Activated CD8-positive, alpha-beta memory T cell treated with anti-CD3 and anti-CD28 coated beads for 24 hours (primary cell): ENCODE results near the gene KCND2.

Source experiments
- DNase-seq: peaks from one replicate; pipeline ENCODE4 v3.0.0-alpha.2; 2020

The KCND2 gene

DNA sequence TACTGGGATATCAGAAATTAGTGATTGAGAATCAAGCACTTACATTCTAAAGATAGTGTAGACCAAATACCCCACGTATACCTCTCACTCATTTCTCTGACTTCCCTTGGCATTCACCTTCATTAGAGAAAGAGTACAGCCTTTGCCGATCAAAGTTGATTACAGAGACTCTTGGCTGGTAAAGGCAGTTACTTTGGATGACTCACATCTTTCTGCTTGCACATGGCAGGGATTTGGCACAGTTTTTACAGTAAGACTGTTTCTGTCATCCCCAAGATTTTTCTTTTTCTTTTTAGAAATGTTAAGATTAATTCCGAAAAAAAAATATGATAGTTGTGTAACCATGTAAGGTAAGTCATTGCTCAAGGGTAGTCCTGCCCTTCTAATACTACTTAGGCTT is 442.0 kb downstream of the KCND2 start:
- DNase-seq = no peak

DNA sequence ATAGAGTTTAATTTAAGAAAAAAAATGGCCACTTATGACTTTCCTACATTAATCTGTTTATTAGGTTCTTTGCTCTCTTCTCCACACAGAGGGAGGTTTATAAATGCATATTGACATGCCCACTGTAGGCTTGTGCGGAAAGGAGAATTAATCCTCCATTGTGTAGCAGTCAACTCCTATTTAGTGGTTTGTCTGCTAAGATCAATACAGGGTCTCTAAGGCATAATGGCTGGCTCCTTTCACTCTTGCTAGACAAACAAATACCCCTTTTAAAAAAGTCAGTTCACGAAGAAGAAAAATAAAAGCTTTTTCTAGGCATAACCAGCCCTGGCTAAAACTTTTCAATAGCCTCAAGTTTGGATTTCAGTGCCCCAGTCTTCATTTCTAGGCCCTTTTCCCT is 443.3 kb downstream of the KCND2 start:
- DNase-seq = no peak

DNA sequence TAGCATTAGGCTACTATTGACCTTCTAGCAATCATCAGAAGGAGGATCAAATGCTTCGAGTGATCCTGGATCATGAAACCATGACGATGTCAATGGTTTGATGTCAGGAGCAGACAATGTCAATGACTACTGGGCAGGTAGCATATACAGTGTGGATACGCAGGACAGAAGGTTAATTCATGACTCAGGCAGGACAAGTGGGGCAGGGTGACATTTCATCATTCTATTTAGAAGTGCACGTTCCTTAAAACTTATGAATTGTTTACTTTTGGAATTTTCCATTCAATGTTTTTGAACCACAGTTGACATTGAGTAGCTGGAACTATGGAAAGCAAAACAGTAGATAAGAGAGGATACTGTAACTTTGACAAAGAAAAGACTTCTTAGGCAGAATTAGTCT is 444.2 kb downstream of the KCND2 start:
- DNase-seq = no peak

DNA sequence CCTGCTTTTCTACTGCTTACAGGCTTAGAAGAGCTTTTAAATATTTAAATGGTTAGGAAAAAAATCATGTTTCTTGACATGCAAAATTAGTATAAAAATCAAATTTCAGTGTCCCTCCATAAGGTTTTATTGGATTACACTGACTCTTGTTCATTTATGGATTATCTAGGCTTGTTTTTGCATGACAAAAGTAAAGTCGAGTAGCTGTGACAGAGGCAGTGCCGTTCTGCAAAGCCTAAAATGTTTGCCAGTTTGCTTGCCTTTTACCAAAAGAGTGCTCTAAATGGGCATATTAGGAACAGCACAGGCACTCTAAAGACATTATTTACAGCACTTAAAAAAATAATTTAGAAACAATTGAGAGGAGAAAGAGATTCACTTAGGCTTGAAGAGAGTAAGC is 445.4 kb downstream of the KCND2 start:
- no peak for DNase-seq

DNA sequence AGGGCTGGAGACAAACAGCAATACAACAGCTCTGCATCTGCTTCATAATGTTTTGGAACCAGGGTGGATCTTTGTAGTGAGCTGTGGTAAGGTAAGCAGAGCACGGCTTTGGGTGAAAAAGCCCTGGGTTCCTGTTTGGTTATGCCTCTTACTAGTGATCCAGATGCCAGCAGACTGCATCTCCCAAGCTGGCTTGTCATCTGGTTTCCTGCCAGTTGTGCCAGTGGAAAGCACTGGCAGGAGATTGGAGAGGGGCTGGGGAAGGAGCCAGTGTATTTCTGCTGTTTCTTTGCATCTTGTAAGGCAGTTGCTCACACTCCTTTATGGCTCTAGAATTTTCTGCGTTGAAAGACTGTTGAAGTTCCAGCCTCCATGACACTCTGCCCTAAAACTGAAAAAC is 447.3 kb downstream of the KCND2 start:
- no peak for DNase-seq

DNA sequence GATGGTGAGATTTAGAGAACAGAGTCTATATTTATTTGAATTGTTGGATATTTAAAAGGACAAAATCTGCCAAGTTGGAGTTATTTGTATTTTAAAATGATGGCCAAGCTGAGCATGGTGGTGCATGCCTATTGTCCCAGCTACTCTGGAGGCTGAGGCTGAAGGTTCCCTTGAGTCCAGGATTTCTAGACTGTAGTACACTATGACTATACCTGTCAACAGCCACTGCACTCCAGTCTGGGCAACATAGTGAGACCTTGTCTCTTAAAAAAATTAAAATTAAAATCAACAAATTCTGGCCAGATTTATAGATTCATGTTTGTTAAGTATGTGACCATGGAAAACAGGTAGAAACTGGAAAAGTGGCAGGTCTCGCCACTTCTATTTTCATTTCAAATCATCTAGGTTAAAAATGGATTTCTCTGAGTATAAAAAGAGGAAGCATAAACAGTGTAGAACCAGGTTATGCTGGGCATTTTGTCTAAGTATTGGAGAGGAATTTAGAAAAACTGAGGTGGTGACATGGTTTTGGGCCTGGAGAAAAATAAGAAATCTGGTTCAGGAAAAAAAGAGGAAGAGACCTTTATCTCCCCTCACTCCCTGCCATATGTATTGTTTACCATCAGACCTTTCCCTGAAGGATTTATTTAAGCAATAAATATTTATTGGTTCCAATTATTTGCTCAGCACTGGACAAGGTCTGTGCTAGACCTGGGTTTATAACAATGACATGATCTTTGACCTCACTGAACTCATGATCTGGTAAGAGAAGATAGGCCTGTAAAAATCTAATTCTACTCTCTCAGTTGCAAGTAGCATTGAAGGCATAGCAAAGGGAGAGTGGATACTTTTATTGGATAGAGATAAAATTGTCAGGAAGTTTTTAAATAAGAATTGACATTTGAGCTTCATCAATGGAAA is 450.8 kb downstream of the KCND2 start:
- no peak for DNase-seq

DNA sequence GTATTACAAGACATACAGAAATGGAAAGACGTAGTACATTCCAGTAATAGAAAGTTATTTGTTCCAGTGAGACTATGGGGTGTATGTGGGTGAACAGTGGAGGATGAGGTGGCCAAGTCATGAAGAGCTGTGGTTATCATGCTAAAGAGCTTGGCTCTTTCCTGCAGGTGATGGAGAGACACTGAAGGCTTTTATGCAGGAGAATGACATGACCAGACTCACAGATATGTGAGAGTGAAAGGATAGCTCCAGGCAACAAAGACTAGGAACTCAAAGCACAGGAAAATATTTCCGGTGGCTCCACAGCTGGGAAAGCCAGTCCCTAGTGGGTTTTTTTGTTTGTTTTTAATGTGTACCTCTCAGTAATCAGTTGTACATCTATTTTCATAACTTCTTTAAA is 451.5 kb downstream of the KCND2 start:
- no peak for DNase-seq

DNA sequence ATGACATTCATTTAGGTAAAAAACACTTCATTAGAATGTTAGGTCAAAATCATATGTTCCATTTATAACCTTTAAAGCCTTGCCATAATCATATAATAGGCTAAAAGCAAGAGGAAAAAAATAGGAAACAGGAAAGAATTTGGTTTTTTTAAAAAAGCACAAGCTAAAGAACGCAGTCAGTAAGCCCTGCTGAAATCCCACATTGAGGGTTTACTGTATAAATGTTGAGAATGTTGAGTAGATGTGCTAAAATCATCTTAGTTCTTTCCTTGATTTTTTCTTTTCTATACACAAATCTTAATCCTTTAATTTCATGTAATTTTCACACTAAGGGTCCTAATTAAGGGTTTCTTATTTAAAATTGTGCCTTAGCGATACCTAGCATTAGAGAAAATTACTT is 452.0 kb downstream of the KCND2 start:
- DNase-seq = no peak

DNA sequence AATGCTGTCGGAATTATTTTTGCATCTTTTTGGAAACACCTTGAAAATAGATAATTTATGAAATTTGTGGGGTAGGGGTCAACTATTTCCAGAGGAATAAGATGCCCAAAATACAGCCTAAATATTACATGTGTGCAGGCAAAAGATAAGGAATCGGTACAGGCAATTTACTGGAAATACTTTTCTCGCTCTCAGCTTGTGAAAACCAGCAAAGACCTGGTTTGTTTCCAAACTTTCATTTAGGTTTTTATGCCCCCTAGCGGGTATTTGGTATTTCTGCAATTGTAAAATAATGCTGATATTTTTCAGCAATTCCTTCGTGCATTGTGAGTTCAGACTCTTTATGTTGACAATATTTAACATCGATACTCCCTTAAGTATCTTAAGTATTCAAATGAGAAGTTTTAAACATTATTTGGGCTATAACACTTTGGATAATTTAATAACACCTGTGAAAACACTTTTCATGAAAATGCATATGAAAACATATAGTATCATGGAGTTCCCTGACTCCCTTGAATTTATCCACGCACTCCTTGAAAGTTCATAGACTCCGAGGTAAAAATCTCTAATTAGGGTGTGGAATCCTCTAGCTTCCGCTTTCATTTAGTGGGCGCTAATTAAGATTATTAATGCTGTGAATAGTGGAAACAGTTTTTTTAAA is 452.5 kb downstream of the KCND2 start:
- no peak for DNase-seq

DNA sequence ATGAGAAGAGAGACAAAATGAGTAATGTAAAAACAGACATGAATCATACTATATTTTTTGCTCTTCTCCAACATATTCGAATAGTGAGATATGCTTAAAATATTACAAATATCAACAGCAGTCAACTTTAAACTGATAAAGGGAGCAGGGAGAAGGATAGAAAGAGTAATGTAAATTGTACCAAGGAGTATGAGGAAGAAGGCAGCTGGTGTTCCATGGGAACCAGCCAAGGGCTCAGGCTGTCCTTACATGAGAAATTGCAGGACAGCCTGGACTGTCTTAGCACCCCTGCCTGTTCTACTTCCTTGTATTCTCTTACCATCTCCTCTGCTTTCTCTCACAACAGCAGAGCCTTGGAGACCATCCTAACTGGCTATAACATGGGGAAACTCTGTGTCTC is 456.3 kb downstream of the KCND2 start:
- no peak for DNase-seq

DNA sequence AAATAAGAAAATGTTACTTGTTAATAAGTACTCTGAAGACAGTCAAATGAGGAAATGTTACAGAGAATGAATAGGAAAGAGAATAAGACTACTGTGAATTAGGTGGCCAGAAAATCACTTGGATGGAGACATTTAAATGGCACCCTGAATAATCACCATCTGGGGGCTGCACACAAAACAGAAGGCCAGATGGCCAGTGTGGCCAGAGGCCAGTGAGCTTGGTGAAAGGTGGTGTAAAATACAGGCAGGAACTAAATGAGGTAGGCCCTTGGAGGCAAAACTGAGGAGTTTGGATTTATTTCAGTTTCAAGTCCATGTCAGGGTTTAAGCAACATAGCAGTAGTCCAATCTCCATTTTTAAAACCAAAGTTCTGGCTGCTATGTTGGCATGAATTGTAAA is 458.3 kb downstream of the KCND2 start:
- DNase-seq = no peak

DNA sequence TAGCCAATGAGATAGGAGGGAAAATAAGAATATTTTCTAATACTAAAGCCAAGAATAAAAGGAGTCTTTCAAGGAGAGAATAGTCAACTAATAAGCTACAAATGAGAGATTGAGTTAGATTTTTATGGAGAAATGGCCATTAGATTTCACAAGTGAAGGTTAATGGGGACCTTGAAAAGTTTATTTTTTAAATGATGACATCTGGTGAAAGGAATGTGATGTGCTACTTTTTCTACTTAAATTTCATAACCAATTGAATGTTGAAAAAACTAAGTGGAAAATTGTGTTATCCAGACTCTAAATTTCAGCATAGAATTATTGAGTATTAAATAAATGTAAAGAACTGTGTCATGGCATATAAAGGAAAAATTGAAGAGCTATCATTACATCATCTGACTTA is 459.3 kb downstream of the KCND2 start:
- DNase-seq = no peak

DNA sequence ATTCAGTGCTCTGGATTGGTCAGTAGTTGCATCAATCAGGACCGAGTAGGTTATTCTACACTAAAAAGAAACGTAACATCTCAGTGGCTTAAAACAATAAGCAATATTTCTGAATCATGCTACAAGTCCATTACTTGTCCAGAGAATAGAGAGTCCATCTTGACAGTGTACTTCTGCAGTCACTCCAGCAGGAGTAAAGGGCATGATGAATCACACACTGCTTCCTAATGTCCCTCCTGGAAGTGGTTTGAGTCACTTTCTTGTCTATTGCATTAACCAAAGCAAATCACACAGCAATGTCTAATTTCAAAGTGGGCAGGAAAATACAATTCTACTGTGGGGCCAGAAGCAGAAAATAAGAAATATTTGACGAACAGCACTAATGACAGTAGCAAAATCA is 460.2 kb downstream of the KCND2 start:
- no peak for DNase-seq

DNA sequence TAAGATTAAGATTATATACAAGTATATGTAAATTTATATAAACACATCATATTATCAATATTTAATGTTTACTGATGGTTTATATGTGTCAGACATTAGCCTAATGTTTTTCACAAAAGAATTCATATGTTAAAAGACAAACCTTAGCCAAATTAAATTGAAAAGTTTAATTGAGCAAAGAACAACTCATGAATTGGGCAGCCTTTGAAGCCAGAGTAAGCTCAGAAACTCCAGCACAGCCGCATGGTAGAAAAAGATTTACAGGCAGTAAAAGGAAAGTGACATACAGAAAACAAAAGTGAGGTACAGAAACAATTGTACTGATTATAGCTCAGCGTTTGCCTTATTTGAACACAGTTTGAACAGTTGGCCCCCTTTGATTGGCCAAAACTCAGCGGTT is 460.9 kb downstream of the KCND2 start:
- DNase-seq = no peak

DNA sequence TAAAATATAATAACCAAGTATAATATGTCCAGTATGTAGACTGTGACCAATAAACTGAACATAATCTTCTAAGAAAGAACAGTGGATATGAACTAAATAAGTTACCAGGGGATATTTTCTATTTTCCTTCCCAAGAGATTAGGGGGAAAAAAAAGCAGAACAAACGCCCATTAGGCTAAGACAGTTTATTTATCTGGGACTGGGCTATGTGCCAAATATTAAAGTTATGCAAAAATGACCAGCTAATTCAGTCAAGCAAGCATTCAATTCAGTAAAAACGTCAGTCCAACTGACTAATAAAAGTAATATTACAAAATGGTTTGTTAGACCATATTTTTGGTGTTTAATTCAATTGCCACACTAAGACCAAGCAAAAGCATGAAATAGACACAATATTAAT is 462.8 kb downstream of the KCND2 start:
- DNase-seq = no peak

DNA sequence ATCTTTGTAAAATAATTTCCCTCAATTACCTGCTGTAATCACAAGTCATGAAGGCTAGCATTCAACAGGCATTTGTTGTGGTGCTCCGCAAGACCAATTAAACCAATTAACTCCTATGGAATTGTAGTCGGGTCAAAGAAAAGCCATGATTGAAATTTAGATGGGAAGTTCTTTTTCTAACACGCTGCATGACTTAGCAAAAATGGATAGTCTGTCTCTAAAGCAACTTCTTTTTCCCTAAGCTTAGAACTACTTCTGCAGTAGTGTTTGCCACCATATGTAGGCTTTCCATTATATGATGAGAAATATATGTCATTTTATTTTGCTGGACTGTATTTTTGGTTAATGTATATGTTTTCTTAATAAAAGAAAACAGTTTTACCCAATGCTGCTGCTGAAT is 465.8 kb downstream of the KCND2 start:
- no peak for DNase-seq

DNA sequence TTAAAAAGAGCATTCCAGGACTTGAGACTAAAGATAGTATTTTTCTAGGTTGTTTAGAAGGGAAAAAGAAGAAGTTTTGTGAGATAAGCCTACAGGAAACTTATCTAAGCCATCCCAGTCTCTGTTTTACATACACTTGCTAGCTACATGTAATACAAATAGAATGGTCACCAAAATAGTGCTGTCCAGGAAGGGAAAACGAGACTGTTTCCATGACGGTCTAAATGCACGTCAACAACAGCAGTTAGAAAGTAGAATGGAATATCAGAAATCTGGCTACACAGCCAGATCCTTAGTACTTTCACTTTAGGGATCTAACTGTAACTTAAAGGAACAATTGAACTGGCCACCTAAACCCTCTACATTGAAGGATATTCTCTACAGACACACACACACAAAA is 467.4 kb downstream of the KCND2 start:
- no peak for DNase-seq

DNA sequence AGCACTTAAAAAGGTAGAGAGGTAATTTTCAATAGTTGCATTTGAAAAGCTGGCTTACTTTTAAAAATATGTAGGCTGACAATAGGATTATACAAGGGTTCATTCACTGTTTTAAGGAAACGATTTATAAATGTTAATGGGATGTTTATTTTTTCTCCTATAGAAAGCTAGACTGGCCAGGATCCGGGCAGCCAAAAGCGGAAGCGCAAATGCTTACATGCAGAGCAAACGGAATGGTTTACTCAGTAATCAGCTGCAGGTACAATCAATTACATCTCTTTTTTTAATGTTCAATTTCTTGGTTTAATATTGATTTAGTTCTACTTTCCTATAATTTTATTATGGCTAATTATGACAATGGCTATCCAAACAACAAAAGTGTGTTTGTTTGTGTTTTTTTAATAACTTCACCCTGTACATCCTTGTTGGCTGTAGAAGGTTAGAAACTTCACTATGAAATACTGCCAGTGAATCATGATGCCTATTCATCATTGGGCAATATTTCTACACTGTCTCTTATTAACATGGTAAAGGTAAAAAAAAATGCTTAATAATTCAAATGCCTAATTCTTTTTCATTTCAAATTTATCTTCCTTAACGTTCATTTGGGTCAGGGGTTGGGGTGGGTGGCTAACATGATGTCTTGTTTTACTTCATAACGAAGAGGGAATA is 468.5 kb downstream of the KCND2 start:
- no peak for DNase-seq

DNA sequence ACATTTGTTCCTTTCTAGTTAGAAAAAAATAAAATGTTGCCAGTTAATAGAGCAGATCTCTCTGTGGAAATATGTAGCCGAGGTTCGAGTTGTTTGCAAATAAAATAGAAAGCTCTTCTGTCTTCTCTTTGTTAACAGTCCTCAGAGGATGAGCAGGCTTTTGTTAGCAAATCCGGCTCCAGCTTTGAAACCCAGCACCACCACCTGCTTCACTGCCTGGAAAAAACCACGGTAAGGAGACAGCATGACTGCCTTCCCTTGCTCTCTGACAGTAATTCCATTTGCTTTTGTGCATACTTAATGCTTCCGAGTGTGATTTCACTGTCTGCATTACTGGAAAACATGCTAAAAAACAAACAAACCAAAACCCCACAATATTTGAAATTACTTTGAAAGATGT is 469.4 kb downstream of the KCND2 start:
- no peak for DNase-seq

DNA sequence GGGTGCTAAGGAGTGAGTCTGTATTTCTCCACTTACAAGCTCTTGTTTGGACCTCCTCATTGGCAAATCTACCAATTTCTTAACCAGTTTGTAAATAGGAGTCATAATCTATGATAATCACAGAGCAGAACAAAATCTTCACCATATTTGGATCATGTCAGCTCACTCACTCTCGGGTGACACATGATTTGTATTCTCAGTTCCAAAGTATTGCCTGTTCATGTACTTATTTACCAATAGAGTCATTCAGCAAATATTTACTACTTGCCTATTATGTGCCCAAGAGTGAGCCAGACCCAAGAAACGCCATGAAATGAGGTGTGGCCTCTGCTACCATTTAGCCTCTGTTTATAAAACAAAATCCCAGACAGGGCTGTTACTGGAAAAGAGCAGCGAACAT is 470.2 kb downstream of the KCND2 start:
- DNase-seq = no peak

DNA sequence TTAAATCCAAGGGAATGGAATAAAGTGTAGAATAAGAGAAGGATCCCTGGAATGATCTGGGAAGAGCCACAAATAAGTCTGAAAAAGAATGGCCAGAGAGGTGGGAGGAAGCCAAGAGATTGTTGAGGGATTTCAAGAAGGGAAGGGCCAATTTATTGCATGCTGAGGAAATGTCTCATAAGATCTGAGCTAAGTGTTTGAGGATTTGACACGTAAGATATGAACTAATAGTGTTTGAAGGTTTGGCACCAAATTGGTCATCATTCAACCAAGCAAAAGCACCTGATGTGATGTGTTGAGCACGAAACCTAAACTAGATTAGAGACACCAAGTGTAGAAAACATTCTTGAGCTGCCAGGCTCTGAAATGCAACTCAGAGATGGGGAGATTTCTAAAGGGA is 487.1 kb downstream of the KCND2 start:
- no peak for DNase-seq

DNA sequence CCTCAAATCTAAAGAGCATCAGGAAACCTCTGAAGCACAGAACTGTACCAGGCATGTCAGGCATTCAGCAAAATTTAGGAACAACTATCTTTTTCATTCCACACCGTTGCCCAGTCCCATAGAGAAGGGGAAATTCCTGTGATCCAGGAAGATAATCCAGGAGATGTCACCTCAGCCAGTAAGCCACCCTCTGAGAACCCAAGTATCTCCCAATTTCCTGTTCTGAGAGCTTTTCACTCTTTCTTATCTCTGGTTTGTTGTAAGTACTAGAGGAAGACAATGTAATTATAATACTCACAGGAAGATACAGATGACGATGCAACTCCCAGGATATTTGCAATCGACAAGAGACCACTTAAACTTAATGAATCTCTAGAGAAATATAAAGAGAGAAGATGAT is 487.9 kb downstream of the KCND2 start:
- DNase-seq = no peak

DNA sequence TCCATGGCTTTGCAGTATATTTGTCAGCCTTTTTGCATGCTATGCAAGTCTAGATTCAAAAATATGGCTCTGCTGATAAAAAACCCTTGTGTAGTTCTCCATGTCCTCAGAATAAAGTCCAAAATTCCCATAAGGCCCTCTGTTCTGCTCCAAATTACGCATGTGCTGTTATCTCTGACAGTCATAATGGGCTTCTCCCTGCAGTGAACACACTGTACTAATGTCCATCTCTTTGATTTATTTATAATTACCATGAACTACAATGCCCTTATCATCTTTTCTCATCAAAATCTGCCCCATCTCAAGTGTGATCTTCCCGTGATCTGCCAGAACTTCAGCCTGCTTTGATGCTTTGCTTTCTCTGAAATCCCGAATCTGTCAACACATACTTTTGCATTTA is 497.2 kb downstream of the KCND2 start:
- no peak for DNase-seq

DNA sequence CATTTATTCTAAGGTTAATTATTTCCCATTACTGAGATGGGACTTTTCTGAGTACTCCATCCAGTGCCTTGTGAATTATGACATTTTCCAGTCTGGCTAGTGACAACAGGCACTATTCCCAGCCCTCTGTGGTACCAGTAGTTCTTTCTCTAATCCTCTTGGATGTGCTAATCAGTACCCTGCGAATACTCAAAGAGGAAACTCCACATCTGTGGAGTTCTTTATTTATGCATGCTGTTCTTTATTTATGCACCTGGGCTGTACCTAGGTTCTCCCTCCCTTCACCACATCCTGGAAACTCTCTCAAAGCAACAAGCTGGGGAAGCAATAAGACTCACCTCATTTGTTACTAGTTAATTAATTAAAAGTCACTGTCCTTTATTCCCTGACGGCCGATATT is 501.5 kb downstream of the KCND2 start:
- DNase-seq = no peak
